22Rv1 (cell line): ENCODE results near the gene AGL.

Source experiments
- ZFX ChIP-seq: fragments of 450-650 bp; IDR thresholded peaks from 2 replicates; pipeline ENCODE4 v1.6.1; 2017; ENCODE audit warnings: antibody characterized with exemption, borderline replicate concordance
- TF ChIP-seq, protein P1 (sequence below): fragments of 450-650 bp; IDR thresholded peaks from 2 replicates; pipeline ENCODE4 v1.5.1; 2017; ENCODE audit warnings: mild to moderate bottlenecking

DNA sequence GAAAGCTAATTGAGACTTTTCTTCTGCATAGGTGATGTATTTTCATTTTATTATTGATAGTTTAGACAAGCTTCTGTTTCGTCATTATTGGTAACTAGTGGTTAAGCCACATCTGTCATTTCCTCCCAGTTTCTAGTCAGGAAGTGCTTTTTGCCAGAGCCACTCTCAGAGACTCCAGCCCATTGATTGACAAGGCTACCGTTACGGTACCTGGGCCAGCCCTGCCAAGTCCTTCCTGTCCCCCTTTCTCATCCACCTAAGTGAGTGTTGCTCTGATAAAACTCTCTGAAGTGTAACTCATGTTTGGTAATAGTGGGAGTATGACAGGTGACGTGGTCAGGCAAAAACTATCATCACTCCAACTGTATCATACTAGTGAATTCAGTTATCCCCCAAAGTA, 29.6 kb upstream of the AGL start:
- TF ChIP-seq, protein P1, sequence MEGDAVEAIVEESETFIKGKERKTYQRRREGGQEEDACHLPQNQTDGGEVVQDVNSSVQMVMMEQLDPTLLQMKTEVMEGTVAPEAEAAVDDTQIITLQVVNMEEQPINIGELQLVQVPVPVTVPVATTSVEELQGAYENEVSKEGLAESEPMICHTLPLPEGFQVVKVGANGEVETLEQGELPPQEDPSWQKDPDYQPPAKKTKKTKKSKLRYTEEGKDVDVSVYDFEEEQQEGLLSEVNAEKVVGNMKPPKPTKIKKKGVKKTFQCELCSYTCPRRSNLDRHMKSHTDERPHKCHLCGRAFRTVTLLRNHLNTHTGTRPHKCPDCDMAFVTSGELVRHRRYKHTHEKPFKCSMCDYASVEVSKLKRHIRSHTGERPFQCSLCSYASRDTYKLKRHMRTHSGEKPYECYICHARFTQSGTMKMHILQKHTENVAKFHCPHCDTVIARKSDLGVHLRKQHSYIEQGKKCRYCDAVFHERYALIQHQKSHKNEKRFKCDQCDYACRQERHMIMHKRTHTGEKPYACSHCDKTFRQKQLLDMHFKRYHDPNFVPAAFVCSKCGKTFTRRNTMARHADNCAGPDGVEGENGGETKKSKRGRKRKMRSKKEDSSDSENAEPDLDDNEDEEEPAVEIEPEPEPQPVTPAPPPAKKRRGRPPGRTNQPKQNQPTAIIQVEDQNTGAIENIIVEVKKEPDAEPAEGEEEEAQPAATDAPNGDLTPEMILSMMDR: no peak
- no peak for TF ChIP-seq ZFX
